ENCODE measurements around the gene TTLL6. TPM values are rescaled to one million over a fixed set of nuclear protein-coding genes. Genes with fewer than 3 reads are reported as not detected.

TTLL6 gene
- total RNA-seq, 1 donor, result under 0.01 TPM

GRCh38 chr17:48787828-48788227, 29.2 kb downstream of the TTLL6 start:
- no peak overlapping the region for H3K4me3 ChIP-seq (ENCODE audit: low read depth, low read length)
- DNase-seq (ENCODE audit: low read depth), result no peak
- no peak for TF ChIP-seq CTCF (IDR thresholded peaks at IDR 0.05; ENCODE audit: insufficient read depth, low read depth, low read length)

DNA sequence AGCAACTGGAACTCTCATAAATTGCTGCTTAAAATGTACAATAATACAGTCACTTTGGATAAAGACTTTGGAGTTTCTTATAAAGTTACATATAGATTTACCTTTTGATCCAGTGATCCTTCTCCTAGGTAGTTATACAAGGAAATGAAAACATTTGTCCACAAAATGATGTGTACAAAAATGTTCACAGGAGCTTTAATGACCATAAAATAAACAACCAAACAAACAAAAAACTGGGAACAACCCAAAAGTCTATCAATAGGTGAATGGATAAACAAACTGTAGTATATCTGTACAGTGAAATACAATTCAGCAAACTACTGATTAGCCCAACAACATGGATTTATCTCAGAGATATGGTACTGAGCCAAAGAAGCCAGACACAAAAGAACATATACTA, 37.6 kb downstream of the TTLL6 start:
- TF ChIP-seq CTCF (IDR thresholded peaks at IDR 0.05; ENCODE audit: insufficient read depth, low read depth, low read length), result no peak
- no peak for DNase-seq (ENCODE audit: low read depth)
- H3K4me3 ChIP-seq (ENCODE audit: low read depth, low read length), result no peak overlapping the region

GRCh38 chr17:48776602-48777001, 40.4 kb downstream of the TTLL6 start:
- no peak for TF ChIP-seq CTCF (IDR thresholded peaks at IDR 0.05; ENCODE audit: insufficient read depth, low read depth, low read length)
- H3K4me3 ChIP-seq (ENCODE audit: low read depth, low read length), result no peak overlapping the region
- DNase-seq (ENCODE audit: low read depth), result no peak

- no peak for DNase-seq (ENCODE audit: low read depth)
- TF ChIP-seq CTCF (IDR thresholded peaks at IDR 0.05; ENCODE audit: insufficient read depth, low read depth, low read length), result no peak
- no peak overlapping the region for H3K4me3 ChIP-seq (ENCODE audit: low read depth, low read length)
Observed at GRCh38 chr17:48773245-48773644, 43.8 kb downstream of the TTLL6 start.

- H3K4me3 ChIP-seq (ENCODE audit: low read depth, low read length), result no peak overlapping the region
- no peak for TF ChIP-seq CTCF (IDR thresholded peaks at IDR 0.05; ENCODE audit: insufficient read depth, low read depth, low read length)
- no peak for DNase-seq (ENCODE audit: low read depth)
Observed at GRCh38 chr17:48770954-48771353, 46.1 kb downstream of the TTLL6 start.

- no peak for DNase-seq (ENCODE audit: low read depth)
- no peak for TF ChIP-seq CTCF (IDR thresholded peaks at IDR 0.05; ENCODE audit: insufficient read depth, low read depth, low read length)
- no peak overlapping the region for H3K4me3 ChIP-seq (ENCODE audit: low read depth, low read length)
Observed at GRCh38 chr17:48769009-48769675, 47.9 kb downstream of the TTLL6 start.

DNA sequence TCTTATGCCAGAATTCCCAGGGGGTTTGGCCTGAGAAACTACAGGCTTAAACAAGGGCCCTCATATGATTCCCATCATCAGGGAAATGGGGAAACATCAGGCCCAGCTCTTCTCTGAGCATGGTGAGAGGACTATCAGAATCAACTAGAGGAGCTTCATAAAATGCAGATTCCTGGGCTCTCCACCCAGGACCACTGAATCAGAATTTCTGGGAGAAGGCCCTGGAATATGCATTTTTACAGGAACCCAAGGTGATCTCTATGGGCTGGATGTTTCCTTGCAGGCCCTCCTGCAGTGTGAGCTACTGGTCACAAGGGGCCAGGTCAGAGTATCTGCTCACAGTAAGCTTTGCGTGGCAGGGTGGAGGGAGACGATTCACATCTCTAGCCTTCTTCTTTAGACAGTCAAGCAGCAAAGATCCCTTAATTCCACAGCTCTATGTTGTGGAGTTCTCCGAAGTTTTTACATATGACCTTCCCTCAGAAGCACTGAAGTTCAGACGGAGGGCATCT, 49.7 kb downstream of the TTLL6 start:
- peak; percentile 25 for TF ChIP-seq CTCF (IDR thresholded peaks at IDR 0.05; ENCODE audit: insufficient read depth, low read depth, low read length)
- no peak for DNase-seq (ENCODE audit: low read depth)
- H3K4me3 ChIP-seq (ENCODE audit: low read depth, low read length), result no peak overlapping the region
